ENCODE results near the gene GRAMD4. TPM values are rescaled to one million over a fixed set of nuclear protein-coding genes. Genes with fewer than 3 reads are reported as not detected.

Gene GRAMD4
- total and polyA plus RNA-seq, 7 donors, result 11.3 to 39.3 (median 17.8) TPM

DNA sequence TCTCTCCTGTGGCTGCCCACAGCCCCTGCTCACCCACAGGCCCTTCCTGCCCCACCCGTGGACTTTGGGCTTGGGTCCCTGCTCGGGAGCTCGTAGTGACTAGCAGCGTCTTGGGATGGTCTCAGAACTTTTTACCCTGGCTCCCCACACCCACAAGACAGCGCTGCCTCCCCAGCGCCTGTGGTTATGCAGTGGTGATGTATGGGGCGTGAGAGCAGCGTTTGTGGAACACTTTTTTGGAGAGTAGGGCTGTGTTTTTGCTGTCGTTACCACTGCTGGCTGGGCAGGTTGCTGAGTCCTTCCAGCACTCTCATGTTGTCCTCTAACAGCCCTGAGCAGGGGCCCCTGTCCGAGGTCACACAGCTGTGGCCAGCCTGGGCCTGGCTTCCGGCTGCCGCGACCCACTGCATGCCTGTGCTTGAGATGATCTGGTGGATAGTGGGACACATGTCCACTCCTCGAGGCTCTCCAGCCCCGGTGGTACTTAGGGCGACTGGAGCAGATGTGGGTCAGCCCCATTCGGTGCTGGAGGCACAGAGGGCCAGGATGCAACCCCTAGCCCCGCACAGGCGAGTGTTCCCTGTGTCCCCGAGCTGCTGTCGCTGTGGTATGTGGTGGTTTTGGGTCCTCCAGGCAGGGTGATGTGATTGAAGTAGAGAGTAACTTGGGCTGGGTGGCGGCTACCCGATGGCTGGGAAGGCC, 7.1 kb upstream of the GRAMD4 start:
- Histone ChIP-seq H3K27ac (no peak overlapping the region), H3K27me3 (ENCODE audit: insufficient read depth in 3 of 3, low read length in 2 of 3) (no peaks in the 10 kb centered on the region), H3K9me3 (no peaks in the 10 kb centered on the region), H3K4me1 (peaks cover 7% of the 10 kb centered on the region), H3K4me3 (no peak overlapping the region), H3K36me3 (ENCODE audit: insufficient read depth in 1 of 2, low read depth in 1 of 2) (no peaks in the 10 kb centered on the region)
- TF ChIP-seq, protein P1, sequence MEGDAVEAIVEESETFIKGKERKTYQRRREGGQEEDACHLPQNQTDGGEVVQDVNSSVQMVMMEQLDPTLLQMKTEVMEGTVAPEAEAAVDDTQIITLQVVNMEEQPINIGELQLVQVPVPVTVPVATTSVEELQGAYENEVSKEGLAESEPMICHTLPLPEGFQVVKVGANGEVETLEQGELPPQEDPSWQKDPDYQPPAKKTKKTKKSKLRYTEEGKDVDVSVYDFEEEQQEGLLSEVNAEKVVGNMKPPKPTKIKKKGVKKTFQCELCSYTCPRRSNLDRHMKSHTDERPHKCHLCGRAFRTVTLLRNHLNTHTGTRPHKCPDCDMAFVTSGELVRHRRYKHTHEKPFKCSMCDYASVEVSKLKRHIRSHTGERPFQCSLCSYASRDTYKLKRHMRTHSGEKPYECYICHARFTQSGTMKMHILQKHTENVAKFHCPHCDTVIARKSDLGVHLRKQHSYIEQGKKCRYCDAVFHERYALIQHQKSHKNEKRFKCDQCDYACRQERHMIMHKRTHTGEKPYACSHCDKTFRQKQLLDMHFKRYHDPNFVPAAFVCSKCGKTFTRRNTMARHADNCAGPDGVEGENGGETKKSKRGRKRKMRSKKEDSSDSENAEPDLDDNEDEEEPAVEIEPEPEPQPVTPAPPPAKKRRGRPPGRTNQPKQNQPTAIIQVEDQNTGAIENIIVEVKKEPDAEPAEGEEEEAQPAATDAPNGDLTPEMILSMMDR (IDR thresholded peaks at IDR 0.05), result no peak
- intact Hi-C loops (cut with DNase I), result no loop called here
- ATAC-seq (peak in 3 of 4 donors; percentile 26 to 29 (median 28)), DNase-seq (peak in 1 of 2 donors; percentile 22)
- 63 to 68% (median 65%) methylated on average over 23 of the region's 23 CpGs for WGBS, 3 donors

DNA sequence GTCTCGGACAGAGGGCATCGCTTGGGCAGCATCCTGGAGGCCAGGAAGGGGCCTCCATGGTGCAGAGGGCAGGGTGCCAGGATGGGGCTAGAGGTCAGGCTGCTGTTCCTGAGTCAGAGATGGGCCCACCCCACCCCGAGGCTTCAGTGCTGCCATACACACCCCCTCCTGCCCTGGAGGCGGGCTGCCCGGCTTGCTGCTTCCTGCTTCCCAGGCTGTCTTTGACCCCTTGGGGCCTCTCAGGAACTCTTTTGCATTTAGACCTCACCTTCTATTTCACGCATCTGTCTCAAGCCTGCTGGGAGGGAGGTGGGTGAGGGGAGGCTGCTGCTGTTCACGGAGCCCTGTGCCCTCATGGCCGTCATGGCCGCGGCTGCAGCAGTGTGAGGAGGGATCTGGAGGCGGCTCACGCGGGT, 6.6 kb upstream of the GRAMD4 start:
- H3K27ac ChIP-seq, result no peak overlapping the region
- no peak overlapping the region for H3K4me3 ChIP-seq
- DNase-seq (peak in 1 of 2 donors; percentile 49), ATAC-seq (peak in 2 of 4 donors; percentile 15 to 33)
- peaks cover 12% of the 10 kb centered on the region for H3K4me1 ChIP-seq
- no peaks in the 10 kb centered on the region for H3K9me3 ChIP-seq
- TF ChIP-seq, protein P1 (IDR thresholded peaks at IDR 0.05), result no peak
- intact Hi-C loops (cut with DNase I), result no loop called here
- H3K27me3 ChIP-seq (ENCODE audit: insufficient read depth in 3 of 3, low read length in 2 of 3), result no peaks in the 10 kb centered on the region
- H3K36me3 ChIP-seq (ENCODE audit: insufficient read depth in 1 of 2, low read depth in 1 of 2), result no peaks in the 10 kb centered on the region
- 64 to 75% (median 70%) methylated on average over 13 of the region's 13 CpGs for WGBS, 3 donors

DNA sequence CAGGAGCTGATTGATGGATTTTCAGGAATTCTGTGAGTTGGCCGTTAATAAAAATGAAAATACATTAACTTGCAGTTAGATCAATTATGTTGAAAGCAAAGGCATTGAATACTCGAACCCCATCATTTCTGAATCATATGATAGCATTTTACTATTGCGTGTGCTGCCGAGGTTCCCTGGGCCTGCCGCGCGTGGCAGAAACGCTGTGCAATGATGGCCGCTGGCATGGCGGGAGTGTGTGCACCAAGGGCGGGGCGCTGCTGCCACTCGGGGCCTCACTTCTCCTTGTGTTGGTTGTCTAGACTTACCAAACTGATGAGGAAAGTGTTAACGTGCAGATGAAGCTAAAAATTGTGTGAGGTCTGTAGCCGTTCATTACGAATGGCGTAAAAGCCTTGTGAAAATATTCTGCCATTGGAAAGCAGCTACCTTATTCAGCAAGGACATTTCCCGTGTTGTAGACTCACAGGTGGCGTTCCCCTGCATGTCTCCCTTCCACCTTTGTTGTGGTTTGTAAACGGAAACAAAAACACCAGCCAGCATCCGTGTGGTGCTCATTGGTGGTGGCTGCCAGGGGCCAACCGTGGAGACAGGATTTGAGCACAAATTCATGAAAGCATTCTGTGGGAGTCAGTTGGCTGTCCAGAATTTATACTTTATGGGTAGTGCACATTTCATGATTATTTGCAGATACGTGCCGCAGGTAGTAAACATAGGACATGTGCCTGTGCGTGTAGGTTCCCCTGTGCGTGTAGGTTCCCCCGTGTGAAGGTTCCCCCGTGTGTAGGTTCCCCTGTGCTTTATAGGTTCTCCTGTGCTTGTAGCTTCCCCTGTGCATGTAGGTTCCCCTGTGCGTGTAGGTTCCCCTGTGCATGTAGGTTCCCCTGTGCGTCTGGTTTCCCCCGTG, 5.9 kb upstream of the GRAMD4 start:
- WGBS, 3 donors, result 84 to 89% (median 85%) methylated on average over 31 of the region's 31 CpGs
- Histone ChIP-seq H3K36me3 (ENCODE audit: insufficient read depth in 1 of 2, low read depth in 1 of 2) (no peaks in the 10 kb centered on the region), H3K4me1 (peaks cover 18% of the 10 kb centered on the region), H3K4me3 (no peak overlapping the region), H3K9me3 (no peaks in the 10 kb centered on the region), H3K27ac (no peak overlapping the region), H3K27me3 (ENCODE audit: insufficient read depth in 3 of 3, low read length in 2 of 3) (no peaks in the 10 kb centered on the region)
- intact Hi-C loops (cut with DNase I), result no loop called here
- no peak for DNase-seq
- ATAC-seq, result no peak
- TF ChIP-seq, protein P1 (IDR thresholded peaks at IDR 0.05), result no peak

DNA sequence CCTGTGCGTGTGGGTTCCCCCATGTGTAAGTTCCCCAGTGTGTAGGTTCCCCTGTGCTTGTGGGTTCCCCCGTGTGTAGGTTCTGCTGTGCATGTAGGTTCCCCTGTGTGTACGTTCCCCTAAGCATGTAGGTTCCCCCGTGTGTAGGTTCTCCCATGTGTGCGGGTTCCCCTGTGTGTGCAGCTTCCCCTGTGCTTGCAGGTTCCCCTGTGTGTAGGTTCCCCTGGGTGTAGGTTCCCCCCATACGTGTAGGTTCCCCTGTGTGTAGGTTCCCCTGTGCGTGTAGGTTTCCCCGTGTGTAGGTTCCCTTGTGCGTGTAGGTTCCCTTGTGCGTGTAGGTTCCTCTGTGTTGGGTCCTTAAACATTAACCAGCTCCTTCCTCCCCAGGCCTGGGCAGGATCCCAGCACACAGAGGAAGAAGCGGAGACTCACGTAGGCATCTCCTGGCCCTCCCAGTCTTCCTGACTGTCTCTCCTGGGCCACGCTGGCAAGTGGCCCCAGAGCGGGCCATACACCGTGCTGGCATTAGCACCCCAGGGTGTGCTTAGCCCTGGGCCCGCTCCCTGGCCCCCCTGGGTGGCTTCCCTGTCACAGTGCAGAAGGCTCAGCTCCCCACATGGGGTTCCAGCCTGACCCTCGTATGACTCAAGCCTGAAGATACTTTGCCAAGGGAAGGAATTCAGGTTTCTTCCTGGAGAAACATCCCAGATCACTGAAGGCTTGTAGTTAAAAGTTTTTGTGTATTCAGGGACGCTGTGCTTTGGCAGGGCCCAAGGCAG, 2.8 kb upstream of the GRAMD4 start:
- TF ChIP-seq, protein P1 (IDR thresholded peaks at IDR 0.05), result no peak
- intact Hi-C loops (cut with DNase I), result no loop called here
- H3K4me3 ChIP-seq, result no peak overlapping the region
- no peaks in the 10 kb centered on the region for H3K27me3 ChIP-seq (ENCODE audit: insufficient read depth in 3 of 3, low read length in 2 of 3)
- DNase-seq (no peak), ATAC-seq (peak in 2 of 4 donors; percentile 5 to 16)
- no peaks in the 10 kb centered on the region for H3K9me3 ChIP-seq
- no peak overlapping the region for H3K27ac ChIP-seq
- WGBS, 3 donors, result 82 to 85% (median 84%) methylated on average over 18 of the region's 18 CpGs
- no peaks in the 10 kb centered on the region for H3K36me3 ChIP-seq (ENCODE audit: insufficient read depth in 1 of 2, low read depth in 1 of 2)
- H3K4me1 ChIP-seq, result peaks cover 27% of the 10 kb centered on the region
